ENCODE data around the gene KRT37.

DNA sequence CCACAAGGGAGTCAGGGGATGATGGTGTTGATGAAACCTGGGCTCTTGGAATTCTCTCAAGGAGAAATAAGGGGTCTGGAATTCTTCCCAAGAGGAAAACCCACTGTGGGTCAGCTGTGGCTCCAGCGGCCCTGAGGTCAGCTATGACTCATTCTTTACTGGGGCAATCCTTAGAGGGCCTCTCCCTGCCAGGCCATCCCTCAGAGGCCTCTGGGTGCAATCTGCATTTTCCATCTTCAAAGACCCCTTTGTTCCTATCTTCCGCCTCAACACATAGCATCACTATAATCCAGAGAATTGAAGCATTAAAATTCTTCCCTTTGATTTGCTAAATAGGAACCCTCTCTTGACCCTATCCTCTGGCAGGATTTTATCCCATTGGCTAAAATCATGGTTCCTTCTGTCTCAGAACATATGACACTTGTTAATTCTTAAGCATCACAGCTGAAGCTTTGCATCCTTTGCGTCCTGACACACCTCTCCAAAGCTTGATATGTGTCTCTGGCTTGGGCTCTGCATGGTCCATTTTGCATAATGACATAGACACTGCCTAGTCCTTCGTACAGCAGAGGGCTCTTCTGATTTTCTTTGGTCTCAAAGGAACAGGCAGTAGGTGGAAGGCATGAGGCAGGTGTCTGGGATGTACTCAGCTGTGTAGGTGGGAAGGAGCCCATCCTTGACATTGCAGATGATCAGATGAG is 4.4 kb upstream of the KRT37 start:
- TF ChIP-seq, protein P1, sequence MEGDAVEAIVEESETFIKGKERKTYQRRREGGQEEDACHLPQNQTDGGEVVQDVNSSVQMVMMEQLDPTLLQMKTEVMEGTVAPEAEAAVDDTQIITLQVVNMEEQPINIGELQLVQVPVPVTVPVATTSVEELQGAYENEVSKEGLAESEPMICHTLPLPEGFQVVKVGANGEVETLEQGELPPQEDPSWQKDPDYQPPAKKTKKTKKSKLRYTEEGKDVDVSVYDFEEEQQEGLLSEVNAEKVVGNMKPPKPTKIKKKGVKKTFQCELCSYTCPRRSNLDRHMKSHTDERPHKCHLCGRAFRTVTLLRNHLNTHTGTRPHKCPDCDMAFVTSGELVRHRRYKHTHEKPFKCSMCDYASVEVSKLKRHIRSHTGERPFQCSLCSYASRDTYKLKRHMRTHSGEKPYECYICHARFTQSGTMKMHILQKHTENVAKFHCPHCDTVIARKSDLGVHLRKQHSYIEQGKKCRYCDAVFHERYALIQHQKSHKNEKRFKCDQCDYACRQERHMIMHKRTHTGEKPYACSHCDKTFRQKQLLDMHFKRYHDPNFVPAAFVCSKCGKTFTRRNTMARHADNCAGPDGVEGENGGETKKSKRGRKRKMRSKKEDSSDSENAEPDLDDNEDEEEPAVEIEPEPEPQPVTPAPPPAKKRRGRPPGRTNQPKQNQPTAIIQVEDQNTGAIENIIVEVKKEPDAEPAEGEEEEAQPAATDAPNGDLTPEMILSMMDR (IDR thresholded peaks at IDR 0.05; ENCODE audit: borderline replicate concordance, extremely low read depth, low read length, poor library complexity, severe bottlenecking): no peak
- TF ChIP-seq EZH2 (IDR thresholded peaks at IDR 0.05; ENCODE audit: borderline replicate concordance, low read depth, low read length, severe bottlenecking): no peak
